Mesenchymal stem cell (in vitro differentiated cells and primary cell): ENCODE measurements around the gene GAS6.

ENCODE experiments used
- DNase-seq: peaks from one replicate; pipeline ENCODE4 v3.0.0-alpha.2; 2013
- H2AFZ ChIP-seq: one replicate; pipeline ENCODE4 v1.6.1; 2013; ENCODE audit warnings: low read depth, mild to moderate bottlenecking, control low read depth, inconsistent platforms, low read length, moderate library complexity
- H2AK5ac ChIP-seq: 2 replicates; pipeline ENCODE4 v1.6.1; 2013; ENCODE audit warnings: low read length, moderate library complexity, mild to moderate bottlenecking, inconsistent platforms; ENCODE audit not compliant: severe bottlenecking
- H2BK120ac ChIP-seq: one replicate; pipeline ENCODE4 v1.6.1; 2013; ENCODE audit warnings: low read depth, mild to moderate bottlenecking, inconsistent platforms, low read length, moderate library complexity
- H2BK12ac ChIP-seq, 2 experiments: one replicate each; pipeline ENCODE4 v1.6.1; 2013; ENCODE audit warnings: inconsistent platforms in 2 of 2, low read length in 2 of 2, mild to moderate bottlenecking in 2 of 2, moderate library complexity in 2 of 2, control low read depth in 1 of 2
- H2BK15ac ChIP-seq: one replicate; pipeline ENCODE4 v1.6.1; 2013; ENCODE audit warnings: mild to moderate bottlenecking, low read depth, inconsistent platforms; ENCODE audit not compliant: poor library complexity, severe bottlenecking
- H2BK5ac ChIP-seq: 2 replicates; pipeline ENCODE4 v1.6.1; 2013; ENCODE audit warnings: low read depth, mild to moderate bottlenecking, low read length, control low read depth, inconsistent platforms; ENCODE audit not compliant: poor library complexity, severe bottlenecking
- H3K14ac ChIP-seq, 2 experiments: one replicate each; pipeline ENCODE4 v1.6.1; 2013; ENCODE audit warnings: inconsistent platforms in 2 of 2, low read length in 2 of 2, control low read depth in 1 of 2, mild to moderate bottlenecking in 1 of 2, moderate library complexity in 1 of 2
- H3K18ac ChIP-seq, 2 experiments: one replicate each; pipeline ENCODE4 v1.6.1; 2013; ENCODE audit warnings: inconsistent platforms in 2 of 2, low read length in 2 of 2, control low read depth in 1 of 2, low read depth in 1 of 2, mild to moderate bottlenecking in 1 of 2
- H3K23ac ChIP-seq, 2 experiments: one replicate each; pipeline ENCODE4 v1.6.1; 2013; ENCODE audit warnings: inconsistent platforms in 2 of 2, low read length in 2 of 2, mild to moderate bottlenecking in 2 of 2, moderate library complexity in 2 of 2, control low read depth in 1 of 2
- H3K27ac ChIP-seq: 2 replicates; pipeline ENCODE4 v1.5.1; 2013; ENCODE audit warnings: mild to moderate bottlenecking, moderate library complexity, low read length, control low read depth, inconsistent platforms; ENCODE audit not compliant: poor library complexity, severe bottlenecking
- H3K27me3 ChIP-seq, 2 experiments: 2 replicates each; pipeline versions ENCODE4 v1.6.1 to v1.7.0; 2013; ENCODE audit warnings: low read length in 2 of 2, mild to moderate bottlenecking in 2 of 2, moderate library complexity in 2 of 2, control low read depth in 1 of 2, inconsistent platforms in 1 of 2; ENCODE audit not compliant: control insufficient read depth in 1 of 2, insufficient read depth in 1 of 2
- H3K36me3 ChIP-seq, 2 experiments: 2 replicates each; pipeline versions ENCODE4 v1.6.1 to v1.7.0; 2013; ENCODE audit warnings: low read length in 2 of 2, control low read depth in 1 of 2, inconsistent platforms in 1 of 2, low read depth in 1 of 2, mild to moderate bottlenecking in 1 of 2; ENCODE audit not compliant: insufficient read depth in 2 of 2, control insufficient read depth in 1 of 2
- H3K4ac ChIP-seq, 2 experiments: one replicate each; pipeline ENCODE4 v1.6.1; 2013; ENCODE audit warnings: inconsistent platforms in 2 of 2, low read length in 2 of 2, mild to moderate bottlenecking in 2 of 2, moderate library complexity in 2 of 2, control low read depth in 1 of 2, low read depth in 1 of 2
- H3K4me1 ChIP-seq: 2 replicates; pipeline ENCODE4 v1.6.1; 2013; ENCODE audit warnings: low read depth, low read length, control low read depth; ENCODE audit not compliant: control insufficient read depth, insufficient read depth
- H3K4me2 ChIP-seq: 2 replicates; pipeline ENCODE4 v1.6.1; 2013; ENCODE audit warnings: low read length, mild to moderate bottlenecking, inconsistent platforms; ENCODE audit not compliant: poor library complexity, severe bottlenecking
- H3K4me3 ChIP-seq, 2 experiments: 2 replicates each; pipeline versions ENCODE4 v1.5.1 to v1.7.0; 2013; ENCODE audit warnings: low read length in 2 of 2, mild to moderate bottlenecking in 2 of 2, control low read depth in 1 of 2, low read depth in 1 of 2; ENCODE audit not compliant: insufficient read depth in 1 of 2
- H3K79me1 ChIP-seq: replicated peaks from 2 replicates; pipeline ENCODE4 v1.6.1; 2013; ENCODE audit warnings: mild to moderate bottlenecking, control low read depth, low read length, inconsistent platforms; ENCODE audit not compliant: poor library complexity, severe bottlenecking
- H3K9ac ChIP-seq: 2 replicates; pipeline ENCODE4 v1.7.0; 2013; ENCODE audit warnings: mild to moderate bottlenecking, low read length, moderate library complexity
- H3K9me3 ChIP-seq: 2 replicates; pipeline ENCODE4 v1.7.0; 2013; ENCODE audit warnings: mild to moderate bottlenecking, low read length; ENCODE audit not compliant: control insufficient read depth
- H4K8ac ChIP-seq: one replicate; pipeline ENCODE4 v1.6.1; 2013; ENCODE audit warnings: inconsistent platforms, mild to moderate bottlenecking, low read length, moderate library complexity
- H4K91ac ChIP-seq: one replicate; pipeline ENCODE4 v1.6.1; 2013; ENCODE audit warnings: mild to moderate bottlenecking, low read length, inconsistent platforms
- WGBS: methylation state at CpG from one replicate; pipeline ENCODE4 v1.1.7; 2013; ENCODE audit warnings: mixed read lengths; 5-methylcytosine and 5-hydroxymethylcytosine counted together

The GAS6 gene

DNA sequence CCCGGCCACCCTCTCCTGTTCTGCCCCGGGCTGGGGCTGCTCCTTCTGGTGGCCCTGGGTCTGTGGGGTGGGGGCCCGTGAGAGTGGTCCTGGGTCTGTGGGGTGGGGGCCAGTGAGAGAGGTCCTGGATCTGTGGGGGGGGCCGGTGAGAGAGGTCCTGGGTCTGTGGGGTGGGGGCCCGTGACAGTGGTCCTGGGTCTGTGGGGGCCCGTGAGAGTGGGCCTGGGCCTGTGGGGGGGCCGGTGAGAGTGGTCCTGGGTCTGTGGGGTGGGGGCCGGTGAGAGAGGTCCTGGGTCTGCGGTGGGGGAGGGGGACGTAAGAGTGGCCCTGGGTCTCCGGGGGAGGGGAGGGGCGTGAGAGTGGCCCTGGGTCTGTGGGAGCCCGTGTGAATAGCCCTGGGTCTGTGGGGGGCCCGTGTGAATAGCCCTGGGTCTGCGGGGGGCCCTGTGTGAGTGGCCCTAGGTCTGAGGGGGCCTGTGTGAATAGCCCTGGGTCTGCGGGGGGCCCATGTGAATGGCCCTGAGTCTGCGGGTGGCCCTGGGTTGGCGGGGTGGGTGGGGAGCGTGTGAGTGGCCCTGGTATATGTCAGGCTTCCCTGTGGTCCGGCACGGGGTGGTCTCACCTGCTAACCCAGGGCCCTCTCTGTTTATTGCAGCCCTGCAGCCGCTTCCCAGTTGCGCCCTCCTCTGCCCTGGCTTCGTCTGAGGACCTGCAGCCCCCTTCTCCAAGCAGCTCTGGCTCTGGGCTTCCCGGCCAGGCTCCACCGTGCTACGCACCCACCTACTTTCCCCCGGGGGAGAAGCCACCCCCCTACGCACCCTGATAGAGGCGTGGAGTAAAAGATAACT is 52.6 kb downstream of the GAS6 start:
- Histone ChIP-seq H3K18ac (no peak overlapping the region), H3K14ac (no peak overlapping the region), H3K4me1 (peaks cover 30% of the 10 kb centered on the region), H3K4ac (no peak overlapping the region), H2AK5ac (no peak overlapping the region), H3K4me2 (no peak overlapping the region), H4K91ac (no peak overlapping the region), H2AFZ (no peak overlapping the region), H2BK120ac (no peak overlapping the region), H2BK15ac (no peak overlapping the region), H3K36me3 (peaks cover 0 to 7% of the 10 kb centered on the region in 2 experiments), H3K27ac (no peak overlapping the region), H3K79me1 (no peaks in the 10 kb centered on the region), H3K27me3 (no peaks in the 10 kb centered on the region), H3K4me3 (no peak overlapping the region), H2BK5ac (no peak overlapping the region), H3K9ac (no peak overlapping the region), H2BK12ac (no peak overlapping the region), H3K9me3 (peaks cover 3% of the 10 kb centered on the region), H3K23ac (no peak overlapping the region), H4K8ac (no peak overlapping the region)
- WGBS: 84% methylated on average over 26 of the region's 30 CpGs
- no peak for DNase-seq

DNA sequence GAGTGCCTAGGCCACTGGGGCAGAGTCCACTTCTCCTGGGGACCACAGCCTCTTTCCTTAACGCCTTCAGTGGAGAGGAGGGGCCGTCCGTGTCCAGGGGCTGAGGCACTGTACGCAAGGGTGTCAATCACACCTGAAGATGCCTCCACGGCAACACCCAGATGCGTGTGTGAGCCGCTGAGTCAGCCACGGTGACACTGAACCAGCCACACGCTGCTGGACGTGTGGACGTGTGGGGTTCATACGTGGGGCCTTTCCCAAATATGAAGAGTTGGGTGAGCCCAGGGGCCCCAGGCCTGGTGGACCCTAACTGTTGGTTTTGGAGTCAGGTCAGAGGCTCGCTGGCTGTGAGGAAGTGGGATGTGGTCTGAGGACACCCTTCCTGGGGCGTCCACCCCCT is 53.2 kb downstream of the GAS6 start:
- no peak overlapping the region for H3K18ac ChIP-seq

GRCh38 chr13:113809934-113810333 is 53.9 kb downstream of the GAS6 start:
- Histone ChIP-seq H2AK5ac (no peak overlapping the region), H3K4me2 (no peak overlapping the region), H3K27ac (no peak overlapping the region), H2AFZ (no peak overlapping the region), H3K23ac (no peak overlapping the region), H2BK120ac (no peak overlapping the region), H3K9ac (no peak overlapping the region), H3K4me3 (no peak overlapping the region), H3K14ac (no peak overlapping the region), H3K9me3 (peaks cover 3% of the 10 kb centered on the region), H4K8ac (no peak overlapping the region), H3K4me1 (peaks cover 18% of the 10 kb centered on the region), H4K91ac (no peak overlapping the region), H3K18ac (no peak overlapping the region), H3K36me3 (no peaks in the 10 kb centered on the region), H2BK5ac (no peak overlapping the region), H2BK12ac (no peak overlapping the region), H3K4ac (no peak overlapping the region), H3K79me1 (no peaks in the 10 kb centered on the region), H2BK15ac (no peak overlapping the region), H3K27me3 (peaks cover 0 to 3% of the 10 kb centered on the region in 2 experiments)
- no peak for DNase-seq
- WGBS: 69% methylated on average over 2 of the region's 2 CpGs

More for the DNA sequence above, 53.2 kb downstream of the GAS6 start:
- WGBS: 96% methylated on average over 14 of the region's 14 CpGs
- H3K9ac ChIP-seq: no peak overlapping the region
- H2BK12ac ChIP-seq: no peak overlapping the region
- H3K23ac ChIP-seq: no peak overlapping the region
- no peak overlapping the region for H3K27ac ChIP-seq
- H4K91ac ChIP-seq: no peak overlapping the region
- no peak overlapping the region for H3K4me2 ChIP-seq
- peaks cover 0 to 3% of the 10 kb centered on the region in 2 experiments for H3K27me3 ChIP-seq
- peaks cover 3% of the 10 kb centered on the region for H3K9me3 ChIP-seq
- H3K4ac ChIP-seq: no peak overlapping the region
- no peak for DNase-seq
- peaks cover 24% of the 10 kb centered on the region for H3K4me1 ChIP-seq
- H4K8ac ChIP-seq: no peak overlapping the region
- H2BK5ac ChIP-seq: no peak overlapping the region
- no peak overlapping the region for H2AK5ac ChIP-seq
- no peak overlapping the region for H3K14ac ChIP-seq
- no peak overlapping the region for H2BK120ac ChIP-seq
- H3K36me3 ChIP-seq: peaks cover 0 to under 1% of the 10 kb centered on the region in 2 experiments
- H2BK15ac ChIP-seq: no peak overlapping the region
- no peak overlapping the region for H3K4me3 ChIP-seq
- H3K79me1 ChIP-seq: no peaks in the 10 kb centered on the region
- H2AFZ ChIP-seq: no peak overlapping the region

GRCh38 chr13:113808058-113808834 is 55.6 kb downstream of the GAS6 start:
- peaks cover 0 to 3% of the 10 kb centered on the region in 2 experiments for H3K27me3 ChIP-seq
- no peak overlapping the region for H3K27ac ChIP-seq
- H3K4me1 ChIP-seq: peaks cover 12% of the 10 kb centered on the region
- H3K79me1 ChIP-seq: no peaks in the 10 kb centered on the region
- H3K23ac ChIP-seq: no peak overlapping the region
- no peak overlapping the region for H3K4me2 ChIP-seq
- 77% methylated on average over 12 of the region's 12 CpGs for WGBS
- H4K8ac ChIP-seq: no peak overlapping the region
- no peak overlapping the region for H4K91ac ChIP-seq
- no peak overlapping the region for H2AFZ ChIP-seq
- H2BK5ac ChIP-seq: no peak overlapping the region
- H3K9ac ChIP-seq: no peak overlapping the region
- no peak overlapping the region for H3K18ac ChIP-seq
- no peak overlapping the region for H2BK12ac ChIP-seq
- H2AK5ac ChIP-seq: no peak overlapping the region
- H3K4me3 ChIP-seq: no peak overlapping the region
- no peak overlapping the region for H3K14ac ChIP-seq
- H3K4ac ChIP-seq: no peak overlapping the region
- no peak overlapping the region for H2BK120ac ChIP-seq
- no peak for DNase-seq
- no peak overlapping the region for H2BK15ac ChIP-seq
- H3K9me3 ChIP-seq: peaks cover 3% of the 10 kb centered on the region
- no peaks in the 10 kb centered on the region for H3K36me3 ChIP-seq
